ENCODE data around the gene KLHDC8B. TPM values are rescaled to one million over a fixed set of nuclear protein-coding genes. Genes with fewer than 3 reads are reported as not detected.
"Not testable (repeated sequence)": the region's sequence is repeated elsewhere in the genome, so short reads cannot be mapped to it uniquely, and the experiment has no call there.

KLHDC8B gene
- total RNA-seq, 4 donors from 2014 or later, result 78.6 to 190 (median 91.2) TPM

DNA sequence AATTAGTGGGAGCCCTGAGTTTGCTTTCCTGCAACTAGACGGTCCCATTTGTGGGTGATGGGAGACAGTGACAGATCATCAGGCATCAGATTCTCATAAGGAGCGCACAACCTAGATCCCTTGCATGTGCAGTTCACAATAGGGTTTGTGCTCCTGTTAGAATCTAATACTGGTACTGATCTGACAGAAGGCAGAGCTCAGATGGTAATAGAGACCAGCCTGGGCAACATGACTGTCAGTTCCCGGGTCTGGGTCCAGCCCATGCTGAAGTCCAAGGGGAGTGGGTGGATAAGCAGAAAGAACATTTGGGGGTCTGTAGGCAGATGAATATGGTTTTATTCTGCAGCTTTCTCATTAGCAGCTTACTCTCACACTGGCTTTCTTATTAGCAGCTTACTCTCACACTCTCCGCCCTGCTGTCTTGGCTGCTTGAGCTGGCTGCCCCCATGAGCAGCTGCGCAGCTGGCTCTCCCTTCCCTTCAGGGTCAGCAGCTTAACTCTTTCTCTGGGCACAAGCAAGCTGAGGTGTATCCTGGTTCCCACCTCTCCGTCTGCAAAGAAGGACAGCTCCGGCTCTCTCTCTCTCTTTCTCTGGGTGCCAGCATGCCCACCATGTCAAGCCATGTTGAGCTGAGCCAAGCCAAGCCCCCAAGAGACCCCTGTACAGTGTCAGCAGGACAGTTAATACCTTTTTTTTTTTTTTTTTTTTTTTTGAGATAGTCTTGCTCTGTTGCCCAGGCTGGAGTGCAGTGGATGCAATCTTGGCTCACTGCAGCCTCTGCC, 46.5 kb downstream of the KLHDC8B start:
- DNase-seq (ENCODE audit: extremely low spot score), result no peak
- whole genome bisulfite sequencing, result 34% methylated on average over 7 of the region's 7 CpGs
- Histone ChIP-seq H3K36me3 (peaks cover 0 to 7% (median 2%) of the 10 kb centered on the region in 4 donors), H3K4me3 (no peak overlapping the region), H3K4me1 (peaks cover 16 to 51% (median 34%) of the 10 kb centered on the region in 4 donors), H3K9me3 (no peaks in the 10 kb centered on the region), H3K27ac (replicated peaks in 1 of 4) (peak overlapping the region; percentile 79 to 82 (median 81)), H3K27me3 (no peaks in the 10 kb centered on the region)
- no peak for TF ChIP-seq POLR2A (IDR thresholded peaks at IDR 0.05; ENCODE audit: low read depth)
- TF ChIP-seq POLR2AphosphoS5 (IDR thresholded peaks at IDR 0.05), result no peak
- TF ChIP-seq, protein P1, sequence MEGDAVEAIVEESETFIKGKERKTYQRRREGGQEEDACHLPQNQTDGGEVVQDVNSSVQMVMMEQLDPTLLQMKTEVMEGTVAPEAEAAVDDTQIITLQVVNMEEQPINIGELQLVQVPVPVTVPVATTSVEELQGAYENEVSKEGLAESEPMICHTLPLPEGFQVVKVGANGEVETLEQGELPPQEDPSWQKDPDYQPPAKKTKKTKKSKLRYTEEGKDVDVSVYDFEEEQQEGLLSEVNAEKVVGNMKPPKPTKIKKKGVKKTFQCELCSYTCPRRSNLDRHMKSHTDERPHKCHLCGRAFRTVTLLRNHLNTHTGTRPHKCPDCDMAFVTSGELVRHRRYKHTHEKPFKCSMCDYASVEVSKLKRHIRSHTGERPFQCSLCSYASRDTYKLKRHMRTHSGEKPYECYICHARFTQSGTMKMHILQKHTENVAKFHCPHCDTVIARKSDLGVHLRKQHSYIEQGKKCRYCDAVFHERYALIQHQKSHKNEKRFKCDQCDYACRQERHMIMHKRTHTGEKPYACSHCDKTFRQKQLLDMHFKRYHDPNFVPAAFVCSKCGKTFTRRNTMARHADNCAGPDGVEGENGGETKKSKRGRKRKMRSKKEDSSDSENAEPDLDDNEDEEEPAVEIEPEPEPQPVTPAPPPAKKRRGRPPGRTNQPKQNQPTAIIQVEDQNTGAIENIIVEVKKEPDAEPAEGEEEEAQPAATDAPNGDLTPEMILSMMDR (IDR thresholded peaks at IDR 0.05), result no peak
- no peak for TF ChIP-seq EP300 (IDR thresholded peaks at IDR 0.05)
- intact Hi-C loops (cut with DNase I), result no loop called here

DNA sequence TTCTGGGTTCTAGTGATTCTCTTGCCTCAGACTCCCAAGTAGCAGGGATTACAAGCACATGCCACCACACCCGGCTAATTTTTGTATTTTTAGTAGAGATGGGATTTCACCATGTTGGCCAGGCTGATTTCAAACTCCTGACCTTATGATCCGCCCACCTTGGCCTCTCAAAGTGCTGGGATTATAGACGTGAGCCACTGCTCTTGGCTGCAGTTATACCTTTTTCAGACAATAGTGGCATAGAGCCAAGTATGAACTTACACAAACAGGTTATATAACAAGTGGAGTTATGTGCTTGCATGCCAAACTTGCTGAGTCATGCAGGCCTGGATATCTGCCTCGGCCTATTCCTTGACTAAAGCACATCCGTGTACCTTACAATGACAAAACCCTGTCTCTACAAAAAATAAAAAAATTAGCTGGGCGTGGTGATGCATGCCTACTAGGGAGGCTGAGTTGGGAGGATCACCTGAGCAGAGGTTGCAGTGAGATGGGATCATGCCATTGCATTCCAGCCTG, 47.1 kb downstream of the KLHDC8B start:
- intact Hi-C loops (cut with DNase I); H3K27me3 ChIP-seq; DNase-seq (ENCODE audit: extremely low spot score); H3K4me3 ChIP-seq; H3K9me3 ChIP-seq; H3K36me3 ChIP-seq: not testable (repeated sequence)
- peak overlapping the region; percentile 79 to 82 (median 81) for H3K27ac ChIP-seq (replicated peaks in 1 of 4)
- TF ChIP-seq POLR2AphosphoS5 (IDR thresholded peaks at IDR 0.05), result peak; percentile 89 to 91
- peaks cover 16 to 51% (median 34%) of the 10 kb centered on the region in 4 donors for H3K4me1 ChIP-seq
- WGBS, result 15% methylated on average over 5 of the region's 6 CpGs

DNA sequence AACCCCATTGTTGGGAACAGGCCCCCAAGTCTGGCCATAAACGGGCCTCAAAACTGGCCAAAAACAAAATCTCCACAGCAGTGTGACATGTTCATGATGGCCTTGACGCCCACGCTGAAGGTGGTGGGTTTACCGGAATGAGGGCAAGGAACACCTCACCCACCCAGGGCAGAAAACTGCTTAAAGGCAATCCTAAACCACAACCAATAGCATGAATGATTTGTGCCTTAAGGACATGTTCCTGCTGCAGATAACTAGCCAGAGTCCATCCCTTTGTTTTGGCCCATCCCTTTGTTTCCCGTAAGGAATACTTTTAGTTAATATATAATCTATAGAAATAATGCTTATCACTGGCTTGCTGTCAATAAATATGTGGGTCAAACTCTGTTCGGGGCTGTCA, 47.7 kb downstream of the KLHDC8B start:
- H3K4me3 ChIP-seq, result no peak overlapping the region
- 93% methylated on average over 6 of the region's 6 CpGs for WGBS
- peak overlapping the region; percentile 79 to 82 (median 81) for H3K27ac ChIP-seq (replicated peaks in 1 of 4)
- intact Hi-C loops (cut with DNase I), result no loop called here
- TF ChIP-seq, protein P1 (IDR thresholded peaks at IDR 0.05), result no peak
- TF ChIP-seq EP300 (IDR thresholded peaks at IDR 0.05) (no peak), POLR2A (IDR thresholded peaks at IDR 0.05; ENCODE audit: low read depth) (no peak), POLR2AphosphoS5 (IDR thresholded peaks at IDR 0.05) (no peak)
- no peak for DNase-seq (ENCODE audit: extremely low spot score)
- H3K36me3 ChIP-seq, result peaks cover 0 to 4% (median 0%) of the 10 kb centered on the region in 4 donors
- H3K4me1 ChIP-seq, result peaks cover 16 to 51% (median 34%) of the 10 kb centered on the region in 4 donors
- H3K27me3 ChIP-seq, result no peaks in the 10 kb centered on the region
- no peaks in the 10 kb centered on the region for H3K9me3 ChIP-seq

DNA sequence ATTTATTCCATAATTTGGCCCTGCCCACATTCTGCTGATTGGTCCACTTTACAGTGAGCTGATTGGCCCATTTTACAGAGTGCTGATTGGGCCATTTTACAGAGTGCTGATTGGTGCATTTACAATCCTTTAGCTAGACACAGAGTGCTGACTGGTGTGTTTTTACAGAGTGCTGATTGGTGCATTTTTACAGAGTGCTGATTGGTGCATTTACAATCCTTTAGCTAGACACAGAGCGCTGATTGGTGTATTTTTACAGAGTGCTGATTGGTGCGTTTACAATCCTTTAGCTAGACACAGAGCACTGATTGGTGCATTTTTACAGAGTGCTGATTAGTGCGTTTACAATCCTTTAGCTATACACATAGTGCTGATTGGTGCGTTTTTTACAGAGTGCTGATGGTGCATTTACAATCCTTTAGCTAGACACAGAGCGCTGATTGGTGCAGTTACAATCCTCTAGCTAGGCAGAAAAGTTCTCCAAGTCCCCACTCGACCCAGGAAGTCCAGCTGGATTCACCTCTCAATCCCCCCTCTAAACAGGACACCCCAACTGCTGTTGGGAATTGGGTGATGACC, 49.7 kb downstream of the KLHDC8B start:
- H3K9me3 ChIP-seq; intact Hi-C loops (cut with DNase I); H3K27ac ChIP-seq (replicated peaks in 1 of 4); H3K4me3 ChIP-seq; DNase-seq (ENCODE audit: extremely low spot score); H3K27me3 ChIP-seq; H3K36me3 ChIP-seq: not testable (repeated sequence)
- WGBS, result 88% methylated on average over 6 of the region's 6 CpGs
- H3K4me1 ChIP-seq, result peaks cover 16 to 39% (median 27%) of the 10 kb centered on the region in 4 donors

DNA sequence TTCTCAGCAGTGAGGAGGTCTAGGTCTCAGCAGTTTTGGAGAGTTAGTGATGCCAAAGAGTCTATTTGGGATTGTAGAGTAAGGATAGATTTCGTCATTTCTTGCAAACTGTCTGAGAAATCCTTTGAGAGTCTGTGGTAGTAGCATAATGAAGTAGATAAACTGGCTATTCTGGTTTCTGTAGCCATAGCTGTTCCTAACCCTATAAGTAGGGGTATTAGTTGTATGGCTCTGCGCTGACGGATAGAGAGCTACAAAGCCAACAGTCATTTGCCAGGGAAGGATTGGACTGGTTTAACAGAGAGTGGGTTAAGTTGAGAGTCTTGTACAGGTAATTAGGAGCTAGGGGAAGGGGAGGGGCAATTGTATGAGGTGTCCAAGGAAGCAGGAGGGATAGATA, 50.6 kb downstream of the KLHDC8B start:
- Histone ChIP-seq H3K9me3 (peaks cover 0 to 4% (median under 1%) of the 10 kb centered on the region in 4 donors), H3K36me3 (peaks cover 0 to 4% (median 2%) of the 10 kb centered on the region in 4 donors), H3K27ac (replicated peaks in 1 of 4) (no peak overlapping the region), H3K4me3 (no peak overlapping the region), H3K4me1 (peaks cover 16 to 33% (median 23%) of the 10 kb centered on the region in 4 donors), H3K27me3 (no peaks in the 10 kb centered on the region)
- WGBS, result 98% methylated on average over 3 of the region's 3 CpGs
- intact Hi-C loops (cut with DNase I), result no loop called here
- TF ChIP-seq, protein P1 (IDR thresholded peaks at IDR 0.05), result no peak
- no peak for TF ChIP-seq POLR2A (IDR thresholded peaks at IDR 0.05; ENCODE audit: low read depth)
- no peak for TF ChIP-seq POLR2AphosphoS5 (IDR thresholded peaks at IDR 0.05)
- TF ChIP-seq EP300 (IDR thresholded peaks at IDR 0.05), result no peak
- DNase-seq (ENCODE audit: extremely low spot score), result no peak

Other genes with a start within 250 kb of the KLHDC8B start
- 10 to 100 TPM; 25.3 to 46.4 (median 35.2) TPM for gene P4HTM, start 181.4 kb upstream of the KLHDC8B start, total RNA-seq
- gene WDR6, start 164.2 kb upstream of the KLHDC8B start, total RNA-seq, result 100 to 1,000 TPM in 1 of 4 donors, 10 to 100 TPM in 3; 77.2 to 101 (median 89.0) TPM
- 10 to 100 TPM; 12.4 to 31.5 (median 20.1) TPM for gene DALRD3, start 153.0 kb upstream of the KLHDC8B start, total RNA-seq
- gene NDUFAF3, start 149.5 kb upstream of the KLHDC8B start, total RNA-seq, result 100 to 1,000 TPM in 3 of 4 donors, 10 to 100 TPM in 1; 90.9 to 142 (median 116) TPM
- gene IMPDH2, start 142.2 kb upstream of the KLHDC8B start, total RNA-seq, result 100 to 1,000 TPM in 3 of 4 donors, 10 to 100 TPM in 1; 71.0 to 174 (median 123) TPM
- 100 to 1,000 TPM in 1 of 4 donors, 10 to 100 TPM in 3; 81.8 to 228 (median 91.2) TPM for gene QRICH1, start 77.5 kb upstream of the KLHDC8B start, total RNA-seq
- gene QARS1, start 66.8 kb upstream of the KLHDC8B start, total RNA-seq, result 100 to 1,000 TPM; 151 to 229 (median 197) TPM
- 10 to 100 TPM; 57.5 to 64.4 (median 59.9) TPM for gene USP19, start 50.8 kb upstream of the KLHDC8B start, total RNA-seq
- gene LAMB2, start 38.5 kb upstream of the KLHDC8B start, total RNA-seq, result 1,000 to 10,000 TPM in 1 of 4 donors, 100 to 1,000 TPM in 3; 609 to 1,229 (median 740) TPM
- 10 to 100 TPM; 19.9 to 25.6 (median 23.7) TPM for gene CCDC71, start 5.3 kb upstream of the KLHDC8B start, total RNA-seq
- 1 to 10 TPM; 3.1 to 8.7 (median 5.8) TPM for gene C3orf62, start 105.6 kb downstream of the KLHDC8B start, total RNA-seq
- 10 to 100 TPM; 17.9 to 35.7 (median 24.3) TPM for gene USP4, start 168.5 kb downstream of the KLHDC8B start, total RNA-seq
- 100 to 1,000 TPM; 154 to 295 (median 226) TPM for gene GPX1, start 186.8 kb downstream of the KLHDC8B start, total RNA-seq
- gene RHOA, start 240.4 kb downstream of the KLHDC8B start, total RNA-seq, result 100 to 1,000 TPM; 380 to 521 (median 480) TPM
- 10 to 100 TPM; 22.0 to 29.8 (median 26.2) TPM for gene TCTA, start 240.8 kb downstream of the KLHDC8B start, total RNA-seq